ENCODE results near the gene ZNF165. TPM values are rescaled to one million over a fixed set of nuclear protein-coding genes. Genes with fewer than 3 reads are reported as not detected.
"Not testable (repeated sequence)": the region's sequence is repeated elsewhere in the genome, so short reads cannot be mapped to it uniquely, and the experiment has no call there.

Gene ZNF165
- total RNA-seq, result under 1 TPM; 0.42 to 0.48 TPM
- long read RNA-seq, donor 1, partial matches to known transcripts, result 0 of 1 reads
- long read RNA-seq, donor 1, other reads (novel, unspliced or antisense), result 1 of 1 reads
- long read RNA-seq, donor 2, partial matches to known transcripts, result 0 of 2 reads
- long read RNA-seq, donor 2, other reads (novel, unspliced or antisense), result 2 of 2 reads

DNA sequence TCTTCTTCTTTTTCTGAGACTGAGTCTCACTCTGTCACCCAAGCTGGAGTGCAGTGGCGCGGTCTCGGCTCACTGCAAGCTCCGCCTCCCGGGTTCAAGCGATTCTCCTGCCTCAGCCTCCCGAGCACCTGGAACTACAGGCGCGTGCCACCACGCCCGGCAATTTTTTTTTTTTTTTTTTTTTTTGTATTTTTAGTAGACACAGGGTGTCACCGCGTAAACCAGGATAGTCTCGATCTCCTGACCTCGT, at the start of gene ZNF165:
Gene ZNF165, plus strand, starts transcription at position 188 of the 250 bp plus-strand sequence. CDS start 4,913 bp downstream, outside the sequence.
- intact Hi-C loops (cut with DNase I), result loop anchor here in 1 of 2 donors (10.0 kb wide), 1 partner anchor 54 kb away; no protein-coding TSS in a partner anchor
- DNase-seq (ENCODE audit: low spot score), result not testable (repeated sequence)

DNA sequence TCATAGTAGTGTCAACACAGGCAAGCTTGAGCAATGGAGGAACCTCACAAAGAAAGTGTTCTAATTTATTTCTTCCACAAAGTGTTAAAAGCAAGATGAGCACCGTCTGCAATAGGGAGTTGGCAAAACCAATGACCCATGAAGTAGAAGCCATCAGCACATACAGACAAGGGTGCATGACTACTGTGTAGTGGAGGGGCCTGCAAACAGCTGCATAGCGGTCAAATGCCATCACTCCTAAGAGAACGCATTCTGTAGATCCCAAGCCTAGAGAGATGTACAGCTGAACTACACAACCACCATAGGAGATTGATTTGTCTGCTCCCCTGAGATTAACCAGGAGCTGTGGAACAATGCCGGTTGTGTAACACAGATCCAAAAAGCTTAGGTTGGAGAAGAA, 26.8 kb upstream of the ZNF165 start:
- DNase-seq (ENCODE audit: low spot score), result no peak

DNA sequence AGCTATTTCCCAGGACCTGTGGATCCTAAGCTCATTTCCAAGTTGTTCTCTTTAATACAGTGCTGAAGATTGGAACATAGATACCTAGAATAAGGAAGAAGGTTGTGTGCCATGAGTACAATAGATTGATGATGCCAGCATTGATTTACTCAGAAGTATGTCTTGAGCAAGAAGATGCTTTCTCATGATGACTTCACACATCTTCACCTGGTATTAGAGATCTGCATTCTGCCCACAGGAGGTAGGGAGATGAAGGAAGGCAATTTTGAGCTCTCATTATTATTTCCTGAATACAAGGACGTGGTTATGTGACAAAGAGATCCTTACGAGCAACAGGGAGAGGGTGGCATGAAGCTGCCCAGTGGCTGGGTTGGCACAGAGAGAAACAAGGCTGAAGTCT, 20.0 kb upstream of the ZNF165 start:
- no peak for DNase-seq (ENCODE audit: low spot score)
- intact Hi-C loops (cut with DNase I), result no loop called here

More for the DNA sequence above, 26.8 kb upstream of the ZNF165 start:
- intact Hi-C loops (cut with DNase I), result no loop called here

DNA sequence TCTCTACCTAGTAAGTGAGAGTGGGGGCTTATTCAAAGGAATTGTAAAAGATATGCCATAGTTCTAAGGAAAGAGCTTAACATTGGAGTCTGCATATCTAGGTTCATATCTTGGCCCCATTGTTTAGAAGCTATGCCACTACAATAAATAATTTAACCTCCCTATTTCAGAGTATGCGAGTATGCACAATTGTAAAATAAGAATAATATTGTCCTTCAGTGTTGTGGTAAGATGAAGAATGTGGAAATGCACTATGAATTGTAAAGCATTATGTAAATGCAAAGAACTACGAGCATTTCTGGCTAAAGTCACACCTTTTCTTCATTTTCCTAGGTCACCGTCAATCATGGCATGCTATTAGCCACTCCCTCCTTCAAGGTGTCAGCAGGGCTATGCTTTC, 16.1 kb upstream of the ZNF165 start:
- intact Hi-C loops (cut with DNase I), result no loop called here
- no peak for DNase-seq (ENCODE audit: low spot score)

DNA sequence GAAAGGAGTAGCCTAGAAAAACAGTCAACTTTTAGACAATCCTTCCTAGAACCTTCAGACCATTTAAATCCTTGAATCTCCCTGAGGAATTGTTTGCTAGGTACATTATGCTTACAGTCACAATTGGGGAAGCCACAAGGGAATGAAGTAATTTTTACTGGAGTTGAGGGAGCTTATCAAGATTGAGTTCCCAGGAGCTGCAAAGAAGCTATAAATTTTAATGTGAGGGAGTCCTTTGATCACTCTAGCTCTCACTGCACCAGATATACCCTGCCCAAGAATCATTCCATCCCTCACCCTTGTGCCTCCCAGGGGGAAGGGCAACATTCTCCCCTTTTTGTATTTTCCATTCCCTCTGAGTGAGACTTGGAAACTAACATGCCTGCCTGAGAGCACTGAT, 12.3 kb upstream of the ZNF165 start:
- intact Hi-C loops (cut with DNase I), result no loop called here
- DNase-seq (ENCODE audit: low spot score), result no peak

DNA sequence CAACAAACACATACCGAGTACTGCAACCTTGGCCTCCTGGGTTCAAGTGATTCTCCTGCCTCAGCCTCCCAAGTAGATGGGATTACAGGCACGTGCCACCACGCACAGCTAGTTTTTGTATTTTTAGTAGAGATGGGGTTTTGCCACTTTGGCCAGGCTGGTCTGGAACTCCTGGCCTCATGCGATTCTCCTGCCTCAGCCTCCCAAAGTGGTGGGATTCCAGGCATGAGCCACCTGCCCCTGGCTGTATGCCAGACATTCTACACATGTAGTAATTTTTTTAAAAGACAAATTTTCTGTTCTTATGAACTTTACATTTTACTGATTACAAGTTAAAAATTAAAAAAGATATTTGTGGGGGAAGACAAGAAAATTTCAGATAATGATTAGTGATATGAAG, 9.4 kb upstream of the ZNF165 start:
- intact Hi-C loops (cut with DNase I); DNase-seq (ENCODE audit: low spot score): not testable (repeated sequence)

DNA sequence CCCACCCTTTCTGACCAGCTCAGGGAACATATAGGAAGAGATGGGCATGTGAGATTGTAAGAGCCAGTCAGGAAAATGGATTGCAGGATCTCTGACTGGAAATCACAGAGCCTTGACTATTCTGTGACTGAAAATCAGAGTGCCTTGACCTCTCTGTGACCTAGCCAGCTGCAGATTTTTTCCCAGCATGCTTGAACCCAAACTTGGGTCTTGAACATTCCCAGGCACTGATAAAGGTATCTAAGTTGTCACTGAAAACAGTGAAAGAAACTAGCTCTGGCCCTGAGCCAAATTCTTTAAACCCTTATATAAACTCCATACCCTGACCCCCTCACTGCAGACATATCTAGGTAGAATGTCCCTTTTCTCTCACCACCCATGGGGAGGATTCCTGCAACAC, 2.3 kb upstream of the ZNF165 start:
- intact Hi-C loops (cut with DNase I), result no loop called here

DNA sequence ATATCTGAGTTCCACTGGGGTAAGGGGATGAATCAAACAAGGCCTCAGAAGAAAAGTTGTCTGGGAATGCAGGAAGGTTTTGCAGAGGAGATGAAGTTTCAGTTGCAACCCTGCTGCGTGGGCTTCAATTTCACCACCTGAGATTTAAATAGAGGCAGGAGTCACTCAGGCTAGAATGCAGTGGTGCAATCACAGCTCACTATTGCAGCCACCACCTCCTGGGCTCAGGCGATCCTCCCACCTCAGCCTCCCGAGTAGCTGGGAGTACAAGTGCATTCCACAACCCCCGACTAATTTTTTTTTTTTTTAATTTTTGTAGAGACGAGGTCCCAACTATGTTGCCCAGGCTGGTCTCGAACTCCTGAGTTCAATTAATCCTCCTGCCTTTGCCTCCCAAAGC, 1.5 kb upstream of the ZNF165 start:
- no peak for DNase-seq (ENCODE audit: low spot score)
- intact Hi-C loops (cut with DNase I), result no loop called here

More for the DNA sequence above, 2.3 kb upstream of the ZNF165 start:
- no peak for DNase-seq (ENCODE audit: low spot score)

DNA sequence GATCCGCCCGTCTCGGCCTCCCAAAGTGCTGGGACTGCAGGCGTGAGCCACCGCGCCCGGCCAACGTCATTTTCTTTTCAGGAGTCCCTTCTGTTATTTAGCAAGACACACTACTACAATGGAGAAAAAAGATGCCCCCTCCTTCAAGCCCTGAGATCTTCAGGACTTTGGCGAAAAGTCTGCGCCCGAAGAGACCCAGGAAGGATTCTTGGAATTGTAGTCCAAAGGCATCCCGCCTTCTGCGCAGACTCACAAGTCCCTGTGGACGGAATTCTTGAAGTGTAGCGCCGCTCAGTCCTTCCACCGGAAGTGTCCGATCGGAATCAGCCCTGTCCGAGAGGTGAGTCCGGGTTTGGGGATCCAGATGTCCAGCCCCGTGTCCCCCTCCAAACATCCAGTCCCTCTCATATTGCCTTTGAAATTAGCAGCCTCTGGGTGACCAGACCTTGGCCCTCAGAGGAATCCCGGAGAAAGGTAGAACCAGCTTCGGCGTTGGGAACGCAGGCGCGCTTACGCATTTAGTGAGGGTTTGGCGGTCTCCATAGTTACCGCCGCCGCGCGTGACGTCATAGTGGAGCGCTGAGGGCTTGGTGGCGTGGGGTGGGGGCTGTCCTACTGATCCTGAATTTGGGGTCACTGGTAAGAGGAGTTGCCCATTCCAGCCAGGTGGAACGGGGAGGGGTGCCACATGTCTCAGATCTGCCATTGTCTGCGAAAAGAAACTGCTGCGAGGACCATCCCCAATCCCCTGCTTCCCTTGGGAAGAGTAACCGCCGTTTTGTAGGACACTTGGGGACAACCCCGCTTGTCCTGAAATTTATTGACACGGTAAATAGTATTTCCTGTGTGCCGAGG, 490 bp downstream of the ZNF165 start:
- DNase-seq (ENCODE audit: low spot score), result peak; percentile 97
- intact Hi-C loops (cut with DNase I), result loop anchor here in 1 of 2 donors (10.0 kb wide), 1 partner anchor 54 kb away; no protein-coding TSS in a partner anchor

DNA sequence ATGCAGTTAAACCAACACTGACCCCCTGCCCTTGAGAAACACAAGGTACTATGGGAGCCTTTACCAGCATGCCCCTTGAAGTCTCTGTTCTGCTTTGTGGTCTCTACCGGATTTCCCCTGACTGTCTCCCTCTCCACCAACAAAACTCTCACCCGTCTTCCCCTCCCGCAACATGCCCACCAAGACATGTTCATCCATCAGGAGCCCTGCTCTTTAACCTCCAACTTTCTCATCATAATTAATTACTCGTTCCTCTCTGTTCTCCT, 1.1 kb downstream of the ZNF165 start:
- intact Hi-C loops (cut with DNase I), result loop anchor here in 1 of 2 donors (10.0 kb wide), 1 partner anchor 53 kb away; no protein-coding TSS in a partner anchor
- no peak for DNase-seq (ENCODE audit: low spot score)

DNA sequence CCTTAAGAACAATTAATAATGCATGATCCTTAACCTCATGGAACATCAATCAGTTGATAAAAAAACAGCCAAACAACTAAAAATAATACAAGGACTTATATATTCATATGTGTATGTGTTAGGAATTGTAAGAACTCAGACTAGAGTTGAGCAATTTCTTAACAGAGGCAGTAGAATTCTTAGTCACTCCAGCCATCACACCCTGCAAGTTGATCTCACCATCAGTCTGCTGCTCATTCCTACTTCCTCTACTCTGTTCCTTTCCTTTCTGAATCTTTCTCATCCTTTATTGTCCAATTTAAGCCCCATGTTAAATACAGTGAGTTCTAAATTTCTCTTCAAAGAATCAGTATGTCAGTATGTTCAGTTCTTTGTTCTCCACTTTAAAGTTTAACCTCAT, 2.6 kb downstream of the ZNF165 start:
- intact Hi-C loops (cut with DNase I), result loop anchor here in 1 of 2 donors (10.0 kb wide), 1 partner anchor 52 kb away; no protein-coding TSS in a partner anchor
- DNase-seq (ENCODE audit: low spot score), result no peak

DNA sequence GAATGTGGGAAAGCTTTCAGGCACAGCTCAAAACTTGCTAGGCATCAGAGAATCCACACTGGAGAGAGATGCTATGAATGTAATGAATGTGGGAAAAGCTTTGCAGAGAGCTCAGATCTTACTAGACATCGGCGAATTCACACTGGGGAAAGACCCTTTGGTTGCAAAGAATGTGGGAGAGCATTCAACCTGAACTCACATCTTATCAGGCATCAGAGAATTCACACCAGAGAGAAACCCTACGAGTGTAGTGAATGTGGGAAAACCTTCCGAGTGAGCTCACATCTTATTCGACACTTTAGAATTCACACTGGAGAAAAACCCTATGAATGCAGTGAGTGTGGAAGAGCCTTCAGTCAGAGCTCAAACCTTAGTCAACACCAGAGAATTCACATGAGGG, 8.7 kb downstream of the ZNF165 start:
- no peak for DNase-seq (ENCODE audit: low spot score)
- intact Hi-C loops (cut with DNase I), result loop anchor here in 1 of 2 donors (10.0 kb wide), 1 partner anchor 46 kb away; no protein-coding TSS in a partner anchor

DNA sequence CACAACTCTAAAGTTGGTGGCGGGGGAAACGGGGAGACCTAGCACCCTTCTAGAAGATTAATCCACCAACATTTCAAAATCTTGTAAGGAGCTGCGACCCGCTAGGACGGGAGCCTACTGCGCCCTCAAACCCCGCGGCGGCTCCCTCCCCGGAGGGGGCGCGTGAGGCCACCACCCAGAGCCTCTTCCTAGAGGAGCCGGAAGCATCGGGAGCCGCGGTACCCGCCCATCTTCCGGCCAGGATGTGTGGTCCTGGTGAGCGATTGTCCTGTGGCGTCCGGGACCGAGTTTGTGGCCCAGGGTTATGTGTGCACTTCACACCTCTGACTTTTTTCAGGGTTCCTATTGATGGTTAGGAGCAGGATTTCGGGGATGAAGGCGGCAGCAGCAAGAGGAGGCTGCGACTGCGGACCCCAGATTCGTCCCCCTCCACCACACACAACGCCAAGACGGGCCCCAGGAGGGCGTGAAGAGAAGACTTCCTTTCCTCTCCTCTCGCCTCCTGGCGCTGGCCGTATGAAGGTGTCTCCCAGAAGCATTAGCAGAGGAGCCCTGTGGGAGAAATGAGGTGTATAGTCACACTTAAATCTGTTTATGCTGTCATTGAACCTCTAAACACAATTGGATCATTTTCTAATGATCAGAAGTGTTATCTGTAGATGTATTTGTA, 10.7 kb downstream of the ZNF165 start:
- DNase-seq (ENCODE audit: low spot score), result no peak
- intact Hi-C loops (cut with DNase I), result no loop called here

DNA sequence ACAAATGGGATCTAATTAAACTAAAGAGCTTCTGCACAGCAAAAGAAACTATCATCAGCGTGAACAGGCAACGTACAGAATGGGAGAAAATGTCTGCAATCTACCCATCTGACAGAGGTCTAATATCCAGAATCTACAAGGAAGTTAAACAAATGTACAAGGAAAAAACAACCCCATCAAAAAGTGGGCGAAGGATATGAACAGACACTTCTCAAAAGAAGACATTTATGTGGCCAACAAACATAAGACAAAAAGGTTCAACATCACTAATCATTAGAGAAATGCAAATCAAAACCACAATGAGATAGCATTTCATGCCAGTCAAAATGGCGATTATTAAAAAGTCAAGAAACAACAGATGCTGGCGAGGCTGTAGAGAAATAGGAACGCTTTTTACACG, 21.9 kb downstream of the ZNF165 start:
- intact Hi-C loops (cut with DNase I), result not testable (repeated sequence)

DNA sequence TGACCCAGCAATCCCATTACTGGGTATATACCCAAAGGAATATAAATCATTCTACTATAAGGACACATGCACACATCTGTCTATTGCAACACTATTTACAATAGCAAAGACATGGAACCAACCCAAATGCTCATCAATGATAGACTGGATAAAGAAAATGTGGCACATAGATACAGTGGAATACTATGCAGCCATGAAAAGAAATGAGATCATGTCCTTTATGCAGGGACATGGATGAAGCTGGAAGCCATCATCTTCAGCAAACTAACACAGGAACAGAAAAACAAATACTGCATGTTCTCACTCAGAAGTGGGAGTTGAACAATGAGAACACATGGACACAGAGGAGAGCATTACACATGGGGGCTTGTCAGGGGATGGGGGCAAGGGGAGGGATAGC, 22.3 kb downstream of the ZNF165 start:
- DNase-seq (ENCODE audit: low spot score); intact Hi-C loops (cut with DNase I): not testable (repeated sequence)

More for the DNA sequence above, 21.9 kb downstream of the ZNF165 start:
- DNase-seq (ENCODE audit: low spot score), result not testable (repeated sequence)

DNA sequence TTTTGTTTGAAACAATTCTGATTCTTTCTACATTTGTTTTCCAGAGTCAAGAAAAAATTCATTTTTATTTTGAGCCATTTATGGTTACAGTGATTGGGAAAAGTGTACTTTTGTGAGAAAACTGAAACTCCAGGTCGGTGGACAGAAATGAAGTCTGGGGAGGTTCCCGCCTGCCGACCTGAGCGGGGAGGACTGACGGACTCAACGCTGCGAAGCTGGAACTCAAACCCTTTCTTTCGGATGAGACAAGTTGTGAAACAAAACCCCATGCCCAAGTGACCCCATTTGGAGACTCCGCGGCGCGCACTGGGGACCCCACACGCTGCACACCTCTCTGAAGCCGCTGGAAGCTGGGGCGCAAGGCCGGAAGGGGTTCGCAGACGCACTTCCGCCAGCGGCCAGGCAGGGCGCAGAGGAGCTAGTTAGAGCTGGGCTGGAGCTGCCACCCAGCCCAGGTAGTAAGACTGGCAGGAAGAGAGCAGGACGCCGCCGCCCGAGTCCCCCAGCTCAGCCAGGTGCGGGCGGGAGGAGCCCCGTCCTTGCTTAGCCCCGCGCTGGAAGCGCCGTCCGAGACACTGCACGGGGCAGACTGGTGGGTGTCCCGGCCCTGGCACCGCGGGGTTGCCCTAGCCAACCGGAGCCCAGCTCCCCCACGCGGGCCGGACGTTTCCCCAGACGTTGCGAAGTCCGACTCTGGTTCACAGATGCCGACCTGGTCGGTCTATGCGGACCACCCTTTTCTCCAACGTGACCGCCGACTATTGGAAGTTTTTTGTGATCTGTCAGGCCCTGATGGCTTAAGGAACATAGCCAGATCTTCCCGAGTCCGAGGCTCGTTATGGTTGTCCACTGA, 24.2 kb downstream of the ZNF165 start:
- peak; percentile 94 for DNase-seq (ENCODE audit: low spot score)
- intact Hi-C loops (cut with DNase I), result no loop called here

DNA sequence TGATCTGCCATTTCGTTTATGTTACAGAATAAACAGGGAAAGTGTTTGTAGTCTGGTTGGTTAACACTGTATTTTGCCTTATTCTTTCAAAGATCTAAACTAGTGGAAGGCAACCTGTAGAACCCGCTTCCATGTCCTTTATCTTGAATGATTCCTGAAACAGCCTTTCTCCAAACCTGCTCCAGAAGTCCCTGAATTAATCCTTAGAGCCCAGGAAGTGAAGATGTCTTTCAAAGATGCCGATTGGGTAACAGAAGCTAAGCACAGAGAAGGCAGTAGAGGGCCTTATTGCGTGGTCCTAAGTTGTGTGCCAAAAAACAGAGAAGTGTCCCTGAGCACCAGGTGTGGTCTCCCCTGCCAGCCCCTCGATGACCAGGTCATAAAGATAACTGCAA, 24.9 kb downstream of the ZNF165 start:
- DNase-seq (ENCODE audit: low spot score), result no peak
- intact Hi-C loops (cut with DNase I), result no loop called here

DNA sequence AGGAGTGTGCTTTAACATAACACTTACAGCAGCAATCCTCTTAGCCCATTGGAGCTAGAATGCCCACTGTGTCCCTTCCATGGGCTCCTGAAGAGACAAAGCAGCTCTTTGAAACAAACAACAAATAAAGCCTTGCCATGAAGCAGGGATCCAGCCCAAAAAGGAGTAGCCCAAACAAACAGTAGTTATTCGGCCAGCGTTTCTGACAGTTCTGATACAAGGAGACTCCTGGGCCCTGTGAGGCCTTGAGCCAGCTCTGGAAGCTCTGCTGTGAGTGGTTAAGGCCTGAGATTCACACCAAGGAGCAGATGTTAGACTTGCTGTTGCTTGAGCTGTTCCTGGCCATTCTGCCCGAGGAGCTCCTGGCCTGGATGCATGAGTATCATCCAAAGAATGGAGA, 27.1 kb downstream of the ZNF165 start:
- no peak for DNase-seq (ENCODE audit: low spot score)
- intact Hi-C loops (cut with DNase I), result no loop called here

DNA sequence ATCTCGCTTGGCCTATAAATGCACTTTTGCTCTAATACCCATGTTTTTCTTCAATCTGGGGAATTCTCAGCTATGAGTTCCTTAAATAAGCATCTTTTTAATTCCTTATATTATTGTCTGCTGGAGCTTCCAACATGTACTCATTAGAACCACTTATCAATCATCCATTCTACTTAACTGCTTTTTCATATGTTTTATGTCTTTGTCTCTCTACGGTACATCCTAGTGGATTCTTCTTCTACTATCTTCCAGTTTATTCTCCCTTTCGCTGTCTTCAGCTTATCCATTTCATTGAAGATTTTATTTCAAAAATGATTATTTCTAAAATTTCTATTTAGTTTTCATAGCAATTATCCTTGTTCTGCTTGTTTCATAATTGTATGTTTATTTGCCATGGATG, 31.6 kb downstream of the ZNF165 start:
- intact Hi-C loops (cut with DNase I), result no loop called here
- no peak for DNase-seq (ENCODE audit: low spot score)

DNA sequence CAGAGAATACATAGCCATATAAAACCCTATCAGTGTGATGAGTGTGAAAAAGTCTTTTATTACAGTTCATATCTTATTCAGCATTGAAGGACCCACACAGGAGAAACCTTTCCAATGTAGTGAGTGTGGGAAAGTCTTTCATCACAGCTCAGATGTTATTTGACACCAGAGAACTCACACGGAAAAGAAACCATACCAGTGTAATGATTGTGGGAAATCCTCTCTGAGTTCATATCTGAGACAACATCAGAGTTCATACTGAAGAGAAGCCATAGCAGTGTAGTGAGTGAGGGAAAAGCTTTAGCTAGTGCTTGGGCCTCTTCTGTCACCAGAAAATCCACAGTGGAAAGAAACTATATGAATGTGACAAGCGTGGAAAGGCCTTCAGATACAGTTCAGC, 35.4 kb downstream of the ZNF165 start:
- intact Hi-C loops (cut with DNase I), result no loop called here
- no peak for DNase-seq (ENCODE audit: low spot score)

Data from posterior vena cava (tissue), 2 donors.